Erythroblast (primary cell): ENCODE data around the gene PLEKHG3.

Experiments
- GATA1 ChIP-seq: IDR thresholded peaks from 2 replicates; pipeline ENCODE4 v1.6.1; 2011; ENCODE audit warnings: low read depth, mild to moderate bottlenecking, control low read depth, low read length, moderate library complexity
- POLR2A ChIP-seq: IDR thresholded peaks from 2 replicates; pipeline ENCODE4 v1.6.1; 2011; ENCODE audit warnings: mild to moderate bottlenecking, low read length

DNA sequence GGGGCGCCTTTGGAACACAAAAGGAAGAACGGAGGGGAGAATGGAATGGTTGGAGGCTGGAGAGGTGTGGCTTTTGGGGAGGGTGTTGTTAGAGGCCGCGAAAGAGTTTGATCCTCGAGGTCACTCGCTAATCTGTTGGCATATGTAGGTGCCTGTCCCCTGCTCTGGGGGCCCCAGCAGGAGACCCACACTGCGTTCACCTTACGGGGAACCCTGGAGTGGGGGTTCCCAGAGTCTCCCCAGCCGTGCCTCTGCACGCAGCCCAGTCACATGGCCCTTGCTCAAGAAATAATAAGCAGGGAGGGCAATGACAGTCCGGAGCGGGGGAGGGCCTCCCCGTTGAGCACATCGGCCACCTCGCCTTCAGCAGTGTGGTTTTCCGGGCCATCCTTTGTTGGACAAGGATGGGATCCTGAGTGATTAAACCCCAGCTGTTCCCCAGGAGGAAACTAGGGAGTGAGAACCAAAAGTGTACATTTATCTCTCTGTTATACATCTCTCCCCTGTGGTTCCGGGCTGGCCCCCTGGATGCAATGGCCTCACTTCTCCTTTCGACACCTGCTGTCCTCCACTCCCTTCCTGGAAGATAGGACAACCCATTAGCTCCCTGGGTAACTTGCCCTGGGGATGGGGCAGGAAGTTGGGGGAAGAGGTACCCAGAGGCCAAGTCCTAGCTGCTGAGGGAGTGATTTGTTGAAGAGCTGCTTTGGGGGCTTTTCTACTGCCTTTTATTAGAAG is 1.3 kb downstream of the PLEKHG3 start:
- no peak for TF ChIP-seq POLR2A
- no peak for TF ChIP-seq GATA1
